IPS-18c (cell line): ENCODE data around the gene STX18.
"Not testable (repeated sequence)": the region's sequence is repeated elsewhere in the genome, so short reads cannot be mapped to it uniquely, and the experiment has no call there.

Experiments
- H3K4me3 ChIP-seq: 2 replicates; pipeline ENCODE4 v1.7.0; 2013; ENCODE audit warnings: low read depth, mild to moderate bottlenecking, low read length, moderate library complexity; ENCODE audit not compliant: insufficient read depth
- H3K9me3 ChIP-seq: one replicate; pipeline ENCODE4 v1.6.1; 2013; ENCODE audit warnings: mild to moderate bottlenecking, low read length, moderate library complexity; ENCODE audit not compliant: control insufficient read depth, insufficient read depth

STX18 gene

GRCh38 chr4:4541661-4542570 lies at the start of gene STX18:
Gene STX18, minus strand, starts transcription at chr4:4542048. Its CDS starts 84 bp downstream, at chr4:4541964.
- Histone ChIP-seq H3K9me3 (no peaks in the 10 kb centered on the region), H3K4me3 (peak within 1 kb of the TSS; percentile 96)

GRCh38 chr4:4591071-4591470 lies 49.2 kb upstream of the STX18 start:
- Histone ChIP-seq H3K4me3 (no peak overlapping the region), H3K9me3 (no peaks in the 10 kb centered on the region)

DNA sequence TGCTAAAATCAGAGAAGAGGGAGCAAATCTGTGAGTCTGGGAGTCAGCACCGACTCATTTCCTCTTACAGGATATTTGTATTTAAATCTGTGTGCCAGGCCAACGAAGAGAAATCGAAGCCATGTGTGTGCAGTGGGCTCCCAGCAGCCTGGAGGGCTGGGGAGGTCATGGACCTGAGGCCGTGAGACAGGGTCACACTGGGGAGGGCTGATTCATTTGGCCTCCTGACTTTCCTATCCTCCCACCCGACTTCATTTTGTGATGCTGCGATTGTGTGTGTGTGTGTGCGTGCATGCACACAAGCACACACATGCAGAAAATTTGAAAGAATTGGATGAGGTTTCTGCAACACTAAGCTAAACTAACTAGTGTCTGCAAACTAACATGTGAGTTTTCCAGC lies 48.7 kb upstream of the STX18 start:
- H3K4me3 ChIP-seq: no peak overlapping the region
- no peaks in the 10 kb centered on the region for H3K9me3 ChIP-seq

GRCh38 chr4:4585012-4585670 lies 43.3 kb upstream of the STX18 start:
- H3K9me3 ChIP-seq: no peaks in the 10 kb centered on the region
- H3K4me3 ChIP-seq: no peak overlapping the region

DNA sequence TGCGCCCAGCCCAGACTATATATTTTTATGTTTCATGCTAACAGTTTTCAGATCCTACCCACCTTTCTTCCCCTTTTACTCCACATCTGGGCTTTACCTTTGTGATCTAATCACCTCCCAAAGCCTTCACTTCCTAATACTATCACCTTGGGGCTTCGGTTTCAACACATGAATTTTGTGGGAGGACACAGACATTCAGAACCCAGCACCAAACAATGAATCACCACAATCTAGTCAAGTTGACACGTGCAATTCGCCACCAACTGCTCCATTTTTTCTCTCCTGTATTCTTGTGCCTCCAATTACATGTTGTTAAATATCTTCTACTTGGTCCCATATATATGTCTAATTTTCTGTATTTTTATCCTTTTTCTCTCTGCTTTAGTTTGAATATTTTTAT lies 41.8 kb upstream of the STX18 start:
- Histone ChIP-seq H3K4me3 (no peak overlapping the region), H3K9me3 (no peaks in the 10 kb centered on the region)

DNA sequence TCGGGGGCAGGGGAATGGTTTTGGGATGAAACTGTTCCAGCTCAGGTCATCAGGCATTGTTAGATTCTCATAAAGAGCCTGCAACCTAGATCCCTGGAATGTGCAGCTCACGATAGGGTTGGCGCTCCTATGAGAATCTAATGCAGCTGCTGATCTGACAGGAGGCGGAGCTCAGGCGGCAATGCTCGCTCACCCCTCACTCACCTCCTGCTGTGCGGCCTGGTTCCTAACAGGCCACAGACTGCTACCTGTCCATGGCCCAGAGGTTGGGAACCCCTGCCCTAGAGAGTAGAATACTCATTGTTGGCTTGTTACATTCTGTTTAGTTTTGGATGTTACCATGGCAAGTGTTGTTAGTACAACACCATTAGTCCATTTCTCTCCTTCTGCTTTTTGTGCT lies 40.8 kb upstream of the STX18 start:
- Histone ChIP-seq H3K9me3 (no peaks in the 10 kb centered on the region), H3K4me3 (no peak overlapping the region)

GRCh38 chr4:4580494-4580893 lies 38.6 kb upstream of the STX18 start:
- Histone ChIP-seq H3K9me3 (peaks cover 2% of the 10 kb centered on the region), H3K4me3 (no peak overlapping the region)

- peaks cover 2% of the 10 kb centered on the region for H3K9me3 ChIP-seq
- no peak overlapping the region for H3K4me3 ChIP-seq
These were observed 37.1 kb upstream of the STX18 start for GRCh38 chr4:4578981-4579380.

DNA sequence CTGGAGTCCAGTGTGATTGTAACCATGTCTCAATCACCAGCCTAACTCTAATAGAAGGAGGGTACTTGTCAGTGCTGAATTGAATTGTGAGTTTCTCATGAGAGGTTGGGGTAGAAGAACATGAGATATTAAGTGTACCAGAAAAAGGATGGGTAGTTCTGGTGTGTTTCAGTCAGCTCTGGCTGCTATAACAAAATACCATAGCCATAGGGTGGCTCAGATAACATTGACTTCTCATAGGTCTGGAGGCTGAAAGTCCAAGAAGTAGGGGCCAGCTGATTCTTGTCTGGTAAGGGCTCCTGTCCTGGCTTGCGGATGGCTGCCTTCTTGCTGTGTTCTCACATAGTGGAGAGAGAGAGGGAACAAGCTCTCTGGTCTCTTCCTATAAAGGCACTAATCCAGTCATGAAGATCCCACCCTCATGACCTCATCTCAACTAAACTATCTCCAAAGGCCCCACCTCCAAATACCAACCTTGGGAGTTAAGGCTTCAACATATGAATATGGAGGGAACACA lies 35.6 kb upstream of the STX18 start:
- Histone ChIP-seq H3K4me3 (no peak overlapping the region), H3K9me3 (peaks cover 2% of the 10 kb centered on the region)

- H3K4me3 ChIP-seq: peak overlapping the region; percentile 43
These were observed 33.7 kb upstream of the STX18 start for GRCh38 chr4:4575284-4576211.

GRCh38 chr4:4574792-4575191 lies 32.9 kb upstream of the STX18 start:
- Histone ChIP-seq H3K9me3 (peaks cover 2% of the 10 kb centered on the region), H3K4me3 (peak overlapping the region; percentile 43)

More at GRCh38 chr4:4575284-4576211, 33.7 kb upstream of the STX18 start:
- H3K9me3 ChIP-seq: peaks cover 2% of the 10 kb centered on the region

GRCh38 chr4:4574052-4574451 lies 32.2 kb upstream of the STX18 start:
- H3K4me3 ChIP-seq: no peak overlapping the region
- peaks cover 2% of the 10 kb centered on the region for H3K9me3 ChIP-seq

DNA sequence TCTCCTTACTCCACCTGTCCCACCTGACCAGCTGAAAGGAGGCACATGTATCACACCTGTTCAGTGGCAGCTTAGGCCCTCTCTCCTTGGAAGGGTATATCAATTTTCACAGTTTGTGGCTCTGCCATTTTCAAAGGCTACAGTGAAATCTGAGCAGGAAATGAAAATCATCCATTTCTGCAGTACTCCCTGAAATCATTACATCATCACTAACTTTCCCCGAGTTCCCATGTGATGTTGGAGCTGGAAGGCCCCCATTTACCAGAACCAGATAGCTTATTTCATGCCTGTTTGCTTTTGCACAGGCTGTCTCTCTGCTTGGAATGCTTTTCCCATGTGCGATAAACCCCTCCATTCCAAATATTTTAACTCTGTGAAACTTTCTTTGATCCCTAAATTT lies 31.0 kb upstream of the STX18 start:
- Histone ChIP-seq H3K4me3 (no peak overlapping the region), H3K9me3 (peaks cover 2% of the 10 kb centered on the region)

DNA sequence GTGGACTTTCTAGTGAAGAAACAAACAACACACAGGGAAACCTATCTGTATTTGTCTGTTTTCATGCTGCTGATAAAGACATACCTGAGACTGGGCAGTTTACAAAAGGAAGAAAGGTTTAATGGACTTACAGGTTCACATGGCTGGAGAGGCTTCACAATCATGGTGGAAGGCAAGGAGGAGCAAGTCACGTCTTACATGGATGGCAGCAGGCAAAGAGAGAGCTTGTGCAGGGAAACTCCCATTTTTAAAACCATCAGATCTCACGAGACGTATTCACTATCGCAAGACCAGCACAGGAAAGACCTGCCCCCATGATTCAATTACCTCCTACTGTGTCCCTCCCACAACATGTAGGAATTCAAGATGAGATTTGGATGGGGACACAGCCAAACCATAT lies 28.0 kb upstream of the STX18 start:
- H3K4me3 ChIP-seq, H3K9me3 ChIP-seq: not testable (repeated sequence)

DNA sequence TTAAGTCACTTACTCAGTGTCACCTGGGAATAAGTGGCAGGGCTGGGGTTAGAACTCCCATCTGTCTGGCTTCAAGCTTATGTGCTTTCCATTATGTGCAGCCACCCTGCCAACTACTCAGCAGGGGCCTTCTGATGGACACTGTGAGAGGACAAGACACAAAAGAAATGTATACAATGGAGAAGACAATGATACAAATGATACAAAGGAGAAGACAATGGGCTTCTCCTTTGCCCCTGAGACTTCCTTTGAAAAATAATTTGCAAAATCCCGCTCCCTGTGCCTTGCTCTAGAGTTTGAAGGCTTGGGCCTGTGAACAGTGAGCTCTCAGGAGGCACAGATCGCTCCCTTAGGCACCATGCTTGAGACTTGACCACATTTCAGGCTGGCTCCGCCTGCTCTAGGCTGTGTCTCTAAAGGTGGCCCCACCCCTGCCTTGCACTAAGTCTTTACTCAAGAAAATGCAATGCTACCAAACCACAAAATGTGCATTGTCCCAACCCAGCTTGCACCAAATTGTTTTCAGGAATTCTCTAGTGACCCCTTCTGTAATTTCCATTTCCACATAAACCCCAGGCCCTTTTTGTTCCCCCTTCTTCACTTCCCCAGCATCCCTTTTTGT lies 27.1 kb upstream of the STX18 start:
- Histone ChIP-seq H3K4me3 (no peak overlapping the region), H3K9me3 (no peaks in the 10 kb centered on the region)

DNA sequence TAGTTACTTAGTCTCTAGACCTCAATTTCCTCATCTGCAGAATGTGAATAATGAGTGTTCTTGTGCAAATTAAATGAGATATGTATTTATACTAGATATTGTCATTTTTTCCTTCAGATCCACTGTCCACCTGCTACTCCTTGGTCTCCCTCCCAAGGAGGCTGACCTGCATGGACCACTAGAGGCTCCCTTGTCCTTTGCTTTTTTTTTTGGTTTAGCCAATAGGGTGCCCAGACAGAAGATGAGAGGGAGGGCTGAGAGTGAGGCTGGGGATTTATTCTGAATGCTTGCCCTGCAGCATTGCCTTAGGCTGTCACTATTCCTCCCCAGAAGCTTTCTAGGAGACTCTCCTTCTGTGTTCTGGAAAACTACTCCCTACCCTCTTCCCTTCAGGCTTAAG lies 24.5 kb upstream of the STX18 start:
- H3K9me3 ChIP-seq, H3K4me3 ChIP-seq: not testable (repeated sequence)

DNA sequence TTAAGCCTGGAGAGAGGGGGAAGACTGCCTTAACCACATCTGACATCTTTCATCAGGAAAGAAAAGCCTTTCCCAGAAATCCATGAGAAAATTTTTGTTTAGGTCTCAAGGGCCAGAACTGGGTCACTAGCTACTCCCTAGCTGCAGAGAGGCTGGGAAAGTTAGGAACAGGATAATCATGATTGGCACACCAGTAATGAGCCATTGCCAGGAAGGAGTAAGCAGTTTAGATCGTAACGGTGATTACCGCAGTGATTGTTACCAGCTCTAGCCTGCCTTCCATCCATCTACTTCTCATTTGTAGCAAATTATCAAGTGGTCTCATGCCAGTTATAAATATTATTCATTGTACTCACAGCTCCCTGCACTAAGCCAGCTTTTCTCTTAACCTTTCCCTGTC lies 22.7 kb upstream of the STX18 start:
- Histone ChIP-seq H3K9me3 (no peaks in the 10 kb centered on the region), H3K4me3 (no peak overlapping the region)
